Measurements from ENCODE around the gene NTNG1. TPM values are rescaled to one million over a fixed set of nuclear protein-coding genes. Genes with fewer than 3 reads are reported as not detected.

Gene NTNG1
- total RNA-seq, 1 experiment from 2014 or later: 1.5 TPM

DNA sequence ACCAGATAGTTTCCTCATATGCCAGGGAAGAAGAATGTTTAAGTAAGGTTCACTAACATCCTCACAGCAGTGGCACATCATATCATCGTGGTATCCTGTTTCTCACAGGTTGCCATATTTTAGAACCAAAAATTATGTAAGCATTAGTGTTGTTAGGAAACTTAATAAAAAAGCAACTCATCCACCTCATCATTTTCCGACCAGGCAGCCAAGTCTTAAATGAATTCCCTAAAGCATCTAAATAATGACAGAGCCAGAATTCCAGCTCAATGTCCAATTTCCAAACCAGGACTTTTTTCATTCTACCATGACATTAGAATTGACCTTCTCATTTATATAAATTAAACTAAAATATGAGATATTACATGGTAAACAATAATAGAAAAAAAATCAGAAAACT, 272.7 kb downstream of the NTNG1 start:
- Mint-ChIP-seq H3K9me3 (no peaks in the 10 kb centered on the region), H3K27me3 (ENCODE audit: low read depth) (no peaks in the 10 kb centered on the region), H3K27ac (no peak overlapping the region), H3K4me3 (no peak overlapping the region), H3K36me3 (ENCODE audit: insufficient read depth in 1 of 3, low read depth in 3 of 3) (no peaks in the 10 kb centered on the region), H3K4me1 (no peaks in the 10 kb centered on the region; a peak in 1 of 4 replicates)
- no peak overlapping the region for H2BK15ac ChIP-seq (ENCODE audit: low read depth, low read length)
- H4K91ac ChIP-seq (ENCODE audit: insufficient read length, low read depth, low read length): no peak overlapping the region
- H2BK5ac ChIP-seq (ENCODE audit: insufficient read length, low read length): no peak overlapping the region
- TF ChIP-seq, protein P1, sequence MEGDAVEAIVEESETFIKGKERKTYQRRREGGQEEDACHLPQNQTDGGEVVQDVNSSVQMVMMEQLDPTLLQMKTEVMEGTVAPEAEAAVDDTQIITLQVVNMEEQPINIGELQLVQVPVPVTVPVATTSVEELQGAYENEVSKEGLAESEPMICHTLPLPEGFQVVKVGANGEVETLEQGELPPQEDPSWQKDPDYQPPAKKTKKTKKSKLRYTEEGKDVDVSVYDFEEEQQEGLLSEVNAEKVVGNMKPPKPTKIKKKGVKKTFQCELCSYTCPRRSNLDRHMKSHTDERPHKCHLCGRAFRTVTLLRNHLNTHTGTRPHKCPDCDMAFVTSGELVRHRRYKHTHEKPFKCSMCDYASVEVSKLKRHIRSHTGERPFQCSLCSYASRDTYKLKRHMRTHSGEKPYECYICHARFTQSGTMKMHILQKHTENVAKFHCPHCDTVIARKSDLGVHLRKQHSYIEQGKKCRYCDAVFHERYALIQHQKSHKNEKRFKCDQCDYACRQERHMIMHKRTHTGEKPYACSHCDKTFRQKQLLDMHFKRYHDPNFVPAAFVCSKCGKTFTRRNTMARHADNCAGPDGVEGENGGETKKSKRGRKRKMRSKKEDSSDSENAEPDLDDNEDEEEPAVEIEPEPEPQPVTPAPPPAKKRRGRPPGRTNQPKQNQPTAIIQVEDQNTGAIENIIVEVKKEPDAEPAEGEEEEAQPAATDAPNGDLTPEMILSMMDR (conservative IDR thresholded peaks at IDR 0.05): no peak
- H3K18ac ChIP-seq (ENCODE audit: insufficient read length, low read depth, low read length): no peak overlapping the region
- H3K79me1 ChIP-seq (ENCODE audit: insufficient read depth, low read depth, low read length, poor library complexity, severe bottlenecking): no peaks in the 10 kb centered on the region
- H3K23me2 ChIP-seq (ENCODE audit: insufficient read length, low read depth, low read length, poor library complexity, severe bottlenecking): no peaks in the 10 kb centered on the region
- H3K14ac ChIP-seq (ENCODE audit: insufficient read depth, low read length): no peak overlapping the region
- H2BK12ac ChIP-seq (ENCODE audit: insufficient read length, low read depth, low read length): no peak overlapping the region
- H3K27ac ChIP-seq (ENCODE audit: insufficient read length, low read depth, low read length): no peak overlapping the region
- H2AK5ac ChIP-seq (ENCODE audit: insufficient read length, low read length): no peak overlapping the region
- H3K27me3 ChIP-seq (ENCODE audit: insufficient read depth, low read length): no peaks in the 10 kb centered on the region
- DNase-seq: no peak
- H3K4me1 ChIP-seq (ENCODE audit: insufficient read depth, low read length): no peaks in the 10 kb centered on the region
- H3K9ac ChIP-seq (ENCODE audit: extremely low read depth, insufficient read length, low read length): no peak overlapping the region
- H3K56ac ChIP-seq (ENCODE audit: insufficient read length, low read depth, low read length): no peak overlapping the region
- H2BK20ac ChIP-seq (ENCODE audit: low read depth, low read length, poor library complexity, severe bottlenecking): no peak overlapping the region
- H4K8ac ChIP-seq (replicated peaks; ENCODE audit: insufficient read length, low read depth, low read length): no peak overlapping the region
- WGBS (ENCODE audit: extremely low coverage, insufficient read length, low lambda C conversion rate): no CpG with 5 or more reads among the region's 2 CpGs
- H4K20me1 ChIP-seq (ENCODE audit: control insufficient read depth, insufficient read depth, insufficient read length): no peaks in the 10 kb centered on the region
- no peaks in the 10 kb centered on the region for H3K9me3 ChIP-seq (ENCODE audit: control insufficient read depth, low read depth, low read length)
- no peaks in the 10 kb centered on the region for H3K79me2 ChIP-seq (ENCODE audit: insufficient read depth, low read length)
- H3T11ph ChIP-seq (ENCODE audit: low read length): no peak overlapping the region
- no peak overlapping the region for H3K4ac ChIP-seq (ENCODE audit: low read depth, low read length)
- H4K5ac ChIP-seq (ENCODE audit: insufficient read length, low read depth, low read length): no peak overlapping the region
- H3K4me2 ChIP-seq (ENCODE audit: insufficient read depth, insufficient read length, low read length): no peak overlapping the region
- H2AFZ ChIP-seq (ENCODE audit: low read length): no peak overlapping the region
- H2BK120ac ChIP-seq (ENCODE audit: low read depth, low read length, poor library complexity, severe bottlenecking): no peak overlapping the region
- H3K23ac ChIP-seq (ENCODE audit: insufficient read length, low read depth, low read length): no peak overlapping the region
